Keratinocyte (primary cell): ENCODE measurements around the gene EYA3. TPM values are rescaled to one million over a fixed set of nuclear protein-coding genes. Genes with fewer than 3 reads are reported as not detected.

Experiments
- DNase-seq: peaks from one replicate; pipeline ENCODE4 v3.0.0-alpha.2; 2011; ENCODE audit warnings: low read depth, missing footprints, low spot score
- FAIRE-seq: peaks from 2 replicates; lab custom pipeline; 2011; peaks lifted over from hg19 to GRCh38; lab: Jason Lieb, UNC
- H2AFZ ChIP-seq: 2 replicates; pipeline ENCODE4 v1.6.0; 2012; ENCODE audit warnings: low read length, control low read depth, inconsistent platforms; ENCODE audit not compliant: control insufficient read depth
- H3K27ac ChIP-seq: 2 replicates; pipeline ENCODE4 v1.5.1; 2011; ENCODE audit warnings: low read length; ENCODE audit not compliant: control insufficient read depth, insufficient read depth
- H3K27me3 ChIP-seq: 3 replicates; pipeline ENCODE4 v1.6.0; 2011; ENCODE audit warnings: low read length; ENCODE audit not compliant: control insufficient read depth, insufficient read depth; ENCODE audit errors: extremely low read depth
- H3K36me3 ChIP-seq, 2 experiments: 2 replicates in 1 of 2; 3 replicates in 1 of 2; pipeline ENCODE4 v1.5.1; 2011; ENCODE audit warnings: low read length in 2 of 2, mild to moderate bottlenecking in 1 of 2; ENCODE audit not compliant: control insufficient read depth in 2 of 2, insufficient read depth in 2 of 2; ENCODE audit errors: extremely low read depth in 1 of 2
- H3K4me1 ChIP-seq: 3 replicates; pipeline ENCODE4 v1.5.1; 2011; ENCODE audit warnings: low read length; ENCODE audit not compliant: control insufficient read depth, insufficient read depth; ENCODE audit errors: extremely low read depth
- H3K4me2 ChIP-seq: 3 replicates; pipeline ENCODE4 v1.6.0; 2011; ENCODE audit warnings: low read depth, low read length; ENCODE audit not compliant: control insufficient read depth, insufficient read depth; ENCODE audit errors: extremely low read depth
- H3K4me3 ChIP-seq, 3 experiments: fragments of 200-600 bp in 1 of 3; sonication (generic) in 1 of 3; 2 replicates in 2 of 3; 3 replicates in 1 of 3; pipeline ENCODE4 v1.5.1; 2011 to 2016; ENCODE audit warnings: low read length in 3 of 3, mild to moderate bottlenecking in 3 of 3, control low read depth in 2 of 3, inconsistent platforms in 1 of 3, low read depth in 1 of 3, mixed read lengths in 1 of 3, mixed run types in 1 of 3, moderate library complexity in 1 of 3; ENCODE audit not compliant: control insufficient read depth in 2 of 3, insufficient read depth in 2 of 3; ENCODE audit errors: extremely low read depth in 1 of 3
- H3K79me2 ChIP-seq: 2 replicates; pipeline ENCODE4 v1.6.0; 2012; ENCODE audit warnings: low read length; ENCODE audit not compliant: control insufficient read depth, insufficient read depth
- H3K9ac ChIP-seq: 3 replicates; pipeline ENCODE4 v1.6.0; 2011; ENCODE audit warnings: low read length; ENCODE audit not compliant: control insufficient read depth, insufficient read depth; ENCODE audit errors: extremely low read depth
- H3K9me1 ChIP-seq: 3 replicates; pipeline ENCODE4 v1.6.0; 2011; ENCODE audit warnings: low read length; ENCODE audit not compliant: control insufficient read depth, insufficient read depth; ENCODE audit errors: extremely low read depth
- H3K9me3 ChIP-seq: 2 replicates; pipeline ENCODE4 v1.5.1; 2012; ENCODE audit warnings: low read depth, low read length; ENCODE audit not compliant: control insufficient read depth
- H4K20me1 ChIP-seq: 3 replicates; pipeline ENCODE4 v1.6.0; 2011; ENCODE audit warnings: low read length; ENCODE audit not compliant: control insufficient read depth, insufficient read depth; ENCODE audit errors: extremely low read depth
- CTCF ChIP-seq, 3 experiments: IDR thresholded peaks in 1 of 3; conservative IDR thresholded peaks in 1 of 3; optimal IDR thresholded peaks in 1 of 3; 2 replicates in 2 of 3; 3 replicates in 1 of 3; pipeline versions ENCODE3 to v1.5.1; 2011; ENCODE audit warnings: low read length in 3 of 3, mild to moderate bottlenecking in 3 of 3, moderate library complexity in 2 of 3, control low read depth in 1 of 3, inconsistent platforms in 1 of 3; ENCODE audit not compliant: insufficient read depth in 2 of 3; ENCODE audit errors: extremely low read depth in 1 of 3
- EZH2 ChIP-seq: IDR thresholded peaks from one replicate; pipeline ENCODE4 v1.6.1; 2012; ENCODE audit warnings: inconsistent platforms, mild to moderate bottlenecking, low read length, moderate library complexity
- dilution Hi-C: fragments of 300-500 bp; cut with MboI; formaldehyde crosslinking; loops from one replicate; pipeline ENCODE4 v1.7.0; 2020; ENCODE audit warnings: low sequenced_read_pairs; ENCODE audit not compliant: extremely low pct_ligation_motif_present
- polyA plus RNA-seq, 5 experiments: library from polyadenylated mRNA; depleted of rRNA in 3 of 5; stranded (reverse) in 3 of 5; stranded (forward) in 1 of 5; unstranded in 1 of 5; fragments of >200 nt; gene quantifications; 1 replicate in 1 of 5; 2 replicates in 3 of 5; 3 replicates in 1 of 5; pipeline versions ENCODE4 v1.2.1 to v1.2.3, GENCODE V29; 2011 to 2012; ENCODE audit warnings: missing spikeins in 2 of 5, low read depth in 1 of 5, low replicate concordance in 1 of 5

Gene EYA3
- polyA plus RNA-seq, 1 donor (not counting 4 experiments of a cell fraction or from before 2014, with no cell fraction given): 17.6 TPM

DNA sequence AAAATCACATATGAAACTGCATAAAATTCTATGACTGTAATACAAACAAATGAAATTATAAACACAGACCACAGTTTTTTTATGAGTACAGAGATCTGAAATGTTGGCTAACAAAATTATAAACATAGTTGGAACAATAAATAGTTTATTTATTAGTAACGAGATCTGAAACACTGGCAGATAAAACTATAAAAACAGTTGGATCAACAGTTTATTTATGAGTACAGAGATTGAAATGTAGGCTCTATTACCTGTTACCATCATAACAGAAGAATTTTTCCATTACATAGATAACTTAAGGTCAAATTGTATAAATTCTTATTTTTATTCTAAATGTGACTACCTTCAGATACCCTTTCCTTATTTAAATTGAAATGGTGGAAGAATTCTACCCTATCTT lies 14.5 kb downstream of the EYA3 start:
- TF ChIP-seq EZH2 (no peak), CTCF (optimal IDR thresholded peaks at IDR 0.05 in 1 of 3, IDR thresholded peaks at IDR 0.05 in 1 of 3, conservative IDR thresholded peaks at IDR 0.05 in 1 of 3; ENCODE audit: extremely low read depth in 1 of 3, insufficient read depth in 2 of 3, low read length in 3 of 3) (no peak)
- no peak overlapping the region for H3K27ac ChIP-seq
- H3K79me2 ChIP-seq: peaks cover 73% of the 10 kb centered on the region
- no peak overlapping the region for H3K9ac ChIP-seq
- H4K20me1 ChIP-seq: no peaks in the 10 kb centered on the region
- dilution Hi-C loops: no loop called here
- H3K27me3 ChIP-seq: no peaks in the 10 kb centered on the region
- no peak for DNase-seq
- no peaks in the 10 kb centered on the region for H3K9me3 ChIP-seq
- no peak for FAIRE-seq
- no peak overlapping the region for H2AFZ ChIP-seq
- peaks cover 9% of the 10 kb centered on the region for H3K4me1 ChIP-seq
- H3K4me2 ChIP-seq: no peak overlapping the region
- H3K36me3 ChIP-seq: peaks cover 0 to 4% of the 10 kb centered on the region in 2 experiments
- no peak overlapping the region for H3K4me3 ChIP-seq
- no peaks in the 10 kb centered on the region for H3K9me1 ChIP-seq

GRCh38 chr1:28071813-28072212 lies 16.6 kb downstream of the EYA3 start:
- no peaks in the 10 kb centered on the region for H3K36me3 ChIP-seq
- no peak overlapping the region for H3K4me2 ChIP-seq
- H3K9me3 ChIP-seq: no peaks in the 10 kb centered on the region
- no peak overlapping the region for H3K4me3 ChIP-seq
- peaks cover 14% of the 10 kb centered on the region for H3K4me1 ChIP-seq
- no peak overlapping the region for H2AFZ ChIP-seq
- no peak overlapping the region for H3K27ac ChIP-seq
- H4K20me1 ChIP-seq: no peaks in the 10 kb centered on the region
- no peaks in the 10 kb centered on the region for H3K9me1 ChIP-seq
- no peak overlapping the region for H3K9ac ChIP-seq
- no peak for DNase-seq
- dilution Hi-C loops: no loop called here
- peaks cover 72% of the 10 kb centered on the region for H3K79me2 ChIP-seq
- H3K27me3 ChIP-seq: no peaks in the 10 kb centered on the region
- FAIRE-seq: no peak
- TF ChIP-seq CTCF (optimal IDR thresholded peaks at IDR 0.05 in 1 of 3, IDR thresholded peaks at IDR 0.05 in 1 of 3, conservative IDR thresholded peaks at IDR 0.05 in 1 of 3; ENCODE audit: extremely low read depth in 1 of 3, insufficient read depth in 2 of 3, low read length in 3 of 3) (no peak), EZH2 (no peak)
